Measurements from ENCODE around the gene TTLL7. TPM values are rescaled to one million over a fixed set of nuclear protein-coding genes. Genes with fewer than 3 reads are reported as not detected.

Gene TTLL7
- polyA plus RNA-seq, 1 donor (not counting 4 experiments of a cell fraction or from before 2014, with no cell fraction given): 8.1 TPM

DNA sequence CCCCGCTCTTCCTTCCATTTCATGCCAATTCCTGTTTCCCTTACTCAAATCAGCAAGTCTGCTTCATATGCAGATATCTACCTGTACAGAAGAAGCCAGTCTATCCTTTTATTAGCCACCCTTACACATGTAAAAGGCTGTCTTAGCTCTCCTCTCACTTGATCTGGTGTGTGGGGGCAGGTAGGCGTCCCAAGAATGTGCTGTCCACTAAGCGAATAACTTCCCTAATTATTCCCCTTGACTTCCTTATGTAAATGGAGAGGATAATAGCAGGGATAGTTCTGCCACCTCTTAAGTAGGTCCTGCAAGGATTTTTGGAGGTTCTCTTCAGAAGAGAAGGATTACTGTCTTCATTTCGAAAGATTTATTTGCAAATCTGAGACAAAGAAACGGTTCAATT, 160.4 kb downstream of the TTLL7 start:
- dilution Hi-C loops (cut with MboI; ENCODE audit: extremely low pct_ligation_motif_present, low sequenced_read_pairs): no loop called here
- Histone ChIP-seq H3K36me3 (ENCODE audit: control insufficient read depth in 2 of 2, extremely low read depth in 1 of 2, insufficient read depth in 2 of 2, low read length in 2 of 2) (no peaks in the 10 kb centered on the region), H3K4me3 (ENCODE audit: control insufficient read depth in 2 of 3, extremely low read depth in 1 of 3, insufficient read depth in 2 of 3, low read depth in 1 of 3, low read length in 3 of 3) (no peak overlapping the region), H2AFZ (ENCODE audit: control insufficient read depth, low read length) (no peak overlapping the region), H3K9me3 (ENCODE audit: control insufficient read depth, low read depth, low read length) (no peaks in the 10 kb centered on the region), H3K79me2 (ENCODE audit: control insufficient read depth, insufficient read depth, low read length) (no peaks in the 10 kb centered on the region), H3K4me1 (ENCODE audit: control insufficient read depth, extremely low read depth, insufficient read depth, low read length) (peaks cover 3% of the 10 kb centered on the region), H3K4me2 (ENCODE audit: control insufficient read depth, extremely low read depth, insufficient read depth, low read depth, low read length) (no peak overlapping the region), H3K27ac (ENCODE audit: control insufficient read depth, insufficient read depth, low read length) (no peak overlapping the region), H4K20me1 (ENCODE audit: control insufficient read depth, extremely low read depth, insufficient read depth, low read length) (no peaks in the 10 kb centered on the region), H3K9me1 (ENCODE audit: control insufficient read depth, extremely low read depth, insufficient read depth, low read length) (no peaks in the 10 kb centered on the region), H3K27me3 (ENCODE audit: control insufficient read depth, extremely low read depth, insufficient read depth, low read length) (no peaks in the 10 kb centered on the region), H3K9ac (ENCODE audit: control insufficient read depth, extremely low read depth, insufficient read depth, low read length) (no peak overlapping the region)
- FAIRE-seq (no peak), DNase-seq (ENCODE audit: low read depth, low spot score) (no peak)
- TF ChIP-seq EZH2 (IDR thresholded peaks at IDR 0.05; ENCODE audit: low read length): no peak
- TF ChIP-seq, protein P1, sequence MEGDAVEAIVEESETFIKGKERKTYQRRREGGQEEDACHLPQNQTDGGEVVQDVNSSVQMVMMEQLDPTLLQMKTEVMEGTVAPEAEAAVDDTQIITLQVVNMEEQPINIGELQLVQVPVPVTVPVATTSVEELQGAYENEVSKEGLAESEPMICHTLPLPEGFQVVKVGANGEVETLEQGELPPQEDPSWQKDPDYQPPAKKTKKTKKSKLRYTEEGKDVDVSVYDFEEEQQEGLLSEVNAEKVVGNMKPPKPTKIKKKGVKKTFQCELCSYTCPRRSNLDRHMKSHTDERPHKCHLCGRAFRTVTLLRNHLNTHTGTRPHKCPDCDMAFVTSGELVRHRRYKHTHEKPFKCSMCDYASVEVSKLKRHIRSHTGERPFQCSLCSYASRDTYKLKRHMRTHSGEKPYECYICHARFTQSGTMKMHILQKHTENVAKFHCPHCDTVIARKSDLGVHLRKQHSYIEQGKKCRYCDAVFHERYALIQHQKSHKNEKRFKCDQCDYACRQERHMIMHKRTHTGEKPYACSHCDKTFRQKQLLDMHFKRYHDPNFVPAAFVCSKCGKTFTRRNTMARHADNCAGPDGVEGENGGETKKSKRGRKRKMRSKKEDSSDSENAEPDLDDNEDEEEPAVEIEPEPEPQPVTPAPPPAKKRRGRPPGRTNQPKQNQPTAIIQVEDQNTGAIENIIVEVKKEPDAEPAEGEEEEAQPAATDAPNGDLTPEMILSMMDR (optimal IDR thresholded peaks at IDR 0.05 in 1 of 3, IDR thresholded peaks at IDR 0.05 in 1 of 3, conservative IDR thresholded peaks at IDR 0.05 in 1 of 3; ENCODE audit: extremely low read depth in 1 of 3, insufficient read depth in 2 of 3, low read length in 3 of 3): no peak

DNA sequence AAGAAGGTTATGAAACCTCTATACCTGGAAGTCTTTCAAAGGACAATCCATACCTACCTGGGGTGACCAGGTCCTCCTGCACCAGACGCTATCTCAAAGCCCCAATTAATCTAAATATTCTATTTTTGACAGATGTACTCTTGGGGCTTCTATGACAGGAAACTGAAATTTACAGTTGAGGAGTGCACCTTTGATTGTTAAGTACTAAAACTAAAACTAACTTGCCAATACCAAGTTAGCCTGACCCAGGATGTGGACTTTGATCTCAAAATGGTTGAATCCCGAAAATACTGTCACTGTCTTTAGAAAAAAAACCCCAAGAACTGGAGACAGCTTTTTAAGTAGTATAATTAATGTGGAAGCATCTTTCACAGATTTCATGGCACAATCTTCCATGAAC, 162.4 kb downstream of the TTLL7 start:
- Histone ChIP-seq H3K9me3 (ENCODE audit: control insufficient read depth, low read depth, low read length) (no peaks in the 10 kb centered on the region), H3K4me1 (ENCODE audit: control insufficient read depth, extremely low read depth, insufficient read depth, low read length) (peaks cover 3% of the 10 kb centered on the region), H3K79me2 (ENCODE audit: control insufficient read depth, insufficient read depth, low read length) (no peaks in the 10 kb centered on the region), H4K20me1 (ENCODE audit: control insufficient read depth, extremely low read depth, insufficient read depth, low read length) (no peaks in the 10 kb centered on the region), H3K27me3 (ENCODE audit: control insufficient read depth, extremely low read depth, insufficient read depth, low read length) (no peaks in the 10 kb centered on the region), H3K9ac (ENCODE audit: control insufficient read depth, extremely low read depth, insufficient read depth, low read length) (no peak overlapping the region), H3K4me3 (ENCODE audit: control insufficient read depth in 2 of 3, extremely low read depth in 1 of 3, insufficient read depth in 2 of 3, low read depth in 1 of 3, low read length in 3 of 3) (no peak overlapping the region), H3K27ac (ENCODE audit: control insufficient read depth, insufficient read depth, low read length) (no peak overlapping the region), H3K36me3 (ENCODE audit: control insufficient read depth in 2 of 2, extremely low read depth in 1 of 2, insufficient read depth in 2 of 2, low read length in 2 of 2) (no peaks in the 10 kb centered on the region), H2AFZ (ENCODE audit: control insufficient read depth, low read length) (no peak overlapping the region), H3K4me2 (ENCODE audit: control insufficient read depth, extremely low read depth, insufficient read depth, low read depth, low read length) (no peak overlapping the region), H3K9me1 (ENCODE audit: control insufficient read depth, extremely low read depth, insufficient read depth, low read length) (no peaks in the 10 kb centered on the region)
- dilution Hi-C loops (cut with MboI; ENCODE audit: extremely low pct_ligation_motif_present, low sequenced_read_pairs): no loop called here
- FAIRE-seq: no peak
- no peak for TF ChIP-seq EZH2 (IDR thresholded peaks at IDR 0.05; ENCODE audit: low read length)
- TF ChIP-seq, protein P1 (optimal IDR thresholded peaks at IDR 0.05 in 1 of 3, IDR thresholded peaks at IDR 0.05 in 1 of 3, conservative IDR thresholded peaks at IDR 0.05 in 1 of 3; ENCODE audit: extremely low read depth in 1 of 3, insufficient read depth in 2 of 3, low read length in 3 of 3): no peak
- no peak for DNase-seq (ENCODE audit: low read depth, low spot score)
